Stimulated activated CD4-positive, alpha-beta T cell treated with anti-CD3 and anti-CD28 coated beads, Interleukin-1b, Interleukin-23, amount 100 ng/mL, for 24 hours (primary cell): ENCODE results near the gene ALG5.

ENCODE experiments used
- DNase-seq, 4 experiments: peaks; one replicate each; pipeline ENCODE4 v3.0.0-alpha.2; 2020; ENCODE audit warnings: low read depth in 4 of 4, low spot score in 1 of 4

ALG5 gene, protein sequence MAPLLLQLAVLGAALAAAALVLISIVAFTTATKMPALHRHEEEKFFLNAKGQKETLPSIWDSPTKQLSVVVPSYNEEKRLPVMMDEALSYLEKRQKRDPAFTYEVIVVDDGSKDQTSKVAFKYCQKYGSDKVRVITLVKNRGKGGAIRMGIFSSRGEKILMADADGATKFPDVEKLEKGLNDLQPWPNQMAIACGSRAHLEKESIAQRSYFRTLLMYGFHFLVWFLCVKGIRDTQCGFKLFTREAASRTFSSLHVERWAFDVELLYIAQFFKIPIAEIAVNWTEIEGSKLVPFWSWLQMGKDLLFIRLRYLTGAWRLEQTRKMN

DNA sequence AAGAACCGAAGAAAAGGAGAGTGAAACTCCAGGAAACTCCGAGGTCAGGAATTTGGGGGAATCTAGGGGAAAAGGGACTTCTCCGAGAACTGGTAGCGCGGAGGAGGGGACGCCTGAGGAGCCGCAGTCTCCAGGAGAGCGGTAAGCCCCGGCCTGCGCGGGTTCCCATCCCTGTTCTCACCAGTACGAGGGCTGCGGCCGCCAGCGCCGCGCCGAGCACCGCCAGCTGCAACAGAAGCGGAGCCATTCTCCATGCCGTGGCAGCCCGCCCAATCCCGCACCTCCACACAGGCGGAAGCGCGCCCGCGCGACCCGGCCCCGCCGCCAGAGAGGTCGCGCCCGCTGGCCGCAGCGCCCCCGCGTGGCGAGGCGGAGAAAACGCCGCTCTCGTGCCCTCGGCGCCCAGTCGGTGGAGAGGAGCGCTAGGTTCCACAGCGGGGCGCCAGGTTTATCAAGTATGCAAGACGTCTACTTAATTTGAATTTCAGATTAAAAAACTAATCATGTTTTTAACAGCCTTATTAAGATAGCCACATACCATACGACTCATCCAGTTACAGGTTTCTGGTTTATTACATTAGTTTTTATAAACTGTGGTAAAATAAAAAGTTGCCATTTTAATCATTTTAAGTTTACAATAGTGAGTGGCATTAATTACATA, at the start of gene ALG5:
TSS of gene ALG5 (minus strand) at position 287 of the 661 bp plus-strand sequence. CDS start at position 247, 40 bp downstream.
- peak; percentile 79 to 86 (median 82) for DNase-seq

DNA sequence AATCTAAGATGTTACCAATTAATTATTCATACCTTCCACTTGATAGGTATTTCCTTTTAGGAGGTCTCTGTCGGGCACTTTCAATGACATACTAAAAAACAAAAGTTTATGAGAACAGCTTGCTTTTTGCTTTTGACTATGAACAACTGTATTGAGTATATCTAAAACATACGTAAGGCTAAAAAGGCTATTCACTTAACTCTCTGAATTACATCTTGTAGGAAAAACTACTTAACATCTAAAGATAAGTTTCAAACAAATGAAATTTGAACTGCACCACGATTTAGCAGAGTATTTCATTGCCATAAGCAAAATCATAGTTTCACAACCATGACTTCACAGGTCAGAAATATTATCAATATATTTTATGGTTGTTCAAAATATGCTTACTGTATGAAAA, 48.7 kb upstream of the ALG5 start:
- DNase-seq = no peak

DNA sequence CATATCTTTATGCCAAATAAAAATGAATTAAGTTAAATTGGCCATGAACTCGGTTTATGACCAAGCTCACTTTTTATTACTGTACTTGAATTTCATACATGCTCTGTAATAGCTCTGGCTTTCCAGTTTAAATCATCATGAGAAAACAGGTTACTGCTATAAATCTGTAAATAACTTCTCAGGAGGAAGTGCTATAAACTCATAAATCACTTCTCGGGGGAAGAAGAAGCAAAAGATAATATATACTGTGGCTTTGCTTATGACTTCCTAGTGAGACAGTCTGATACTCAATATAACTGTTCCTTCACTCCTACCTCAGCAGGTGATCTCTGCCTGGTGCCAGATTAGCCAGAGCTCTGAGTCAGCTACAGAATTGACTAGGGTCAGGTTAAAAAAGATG, 47.9 kb upstream of the ALG5 start:
- DNase-seq = no peak

DNA sequence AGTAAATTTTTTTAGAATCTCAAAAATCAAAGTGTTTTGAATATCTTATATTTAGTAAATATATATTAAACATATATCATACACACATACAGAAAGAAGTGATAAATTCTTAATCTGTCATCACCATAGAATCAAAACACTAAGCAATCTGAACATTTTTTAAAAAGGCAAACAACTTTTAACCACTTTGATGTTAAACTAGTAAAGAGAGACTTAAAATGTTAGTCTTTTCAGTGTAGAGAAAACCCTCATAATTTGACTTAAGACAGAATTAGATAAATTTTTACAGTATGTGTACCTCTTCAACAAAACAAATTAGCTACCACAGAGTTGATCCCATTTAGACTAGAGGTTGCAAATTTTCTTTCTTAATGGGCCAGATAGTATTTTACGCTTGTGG, 46.9 kb upstream of the ALG5 start:
- no peak for DNase-seq

DNA sequence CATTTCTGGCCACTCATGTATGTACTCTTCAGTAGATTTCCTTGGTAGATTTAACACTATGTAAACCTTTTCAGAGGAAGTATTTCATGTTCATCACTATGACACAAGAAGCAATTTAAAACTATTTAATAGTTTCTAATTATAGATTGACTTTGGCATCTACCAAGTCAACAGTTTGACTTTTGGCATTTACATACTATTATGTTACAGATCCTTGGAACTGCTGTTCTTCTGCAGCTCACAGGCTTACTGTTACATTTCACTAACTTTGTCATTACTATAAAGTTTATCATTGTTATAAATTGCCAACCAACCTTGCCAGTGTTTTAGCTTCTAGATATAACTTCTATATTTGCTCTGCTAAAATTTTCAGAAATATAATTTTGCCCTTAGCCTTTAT, 41.6 kb upstream of the ALG5 start:
- no peak for DNase-seq

DNA sequence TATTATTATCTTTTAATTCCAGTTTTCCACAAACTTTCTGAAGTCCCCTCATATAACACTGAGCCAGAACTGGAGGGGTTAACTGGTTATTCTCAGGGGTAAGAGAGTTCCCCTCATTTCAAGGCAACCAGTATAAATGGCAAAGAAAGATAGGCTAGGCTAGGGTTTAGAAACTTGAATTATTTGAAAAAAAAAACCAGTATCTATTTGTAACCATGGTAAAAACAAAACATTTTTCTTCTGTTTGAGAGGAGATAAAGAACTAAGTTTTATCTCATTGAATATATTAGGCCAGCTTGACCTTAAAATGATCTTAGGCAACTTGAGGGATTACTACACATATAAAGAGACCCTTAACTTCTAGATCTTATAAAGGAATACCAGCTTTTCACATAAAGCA, 40.8 kb upstream of the ALG5 start:
- no peak for DNase-seq

DNA sequence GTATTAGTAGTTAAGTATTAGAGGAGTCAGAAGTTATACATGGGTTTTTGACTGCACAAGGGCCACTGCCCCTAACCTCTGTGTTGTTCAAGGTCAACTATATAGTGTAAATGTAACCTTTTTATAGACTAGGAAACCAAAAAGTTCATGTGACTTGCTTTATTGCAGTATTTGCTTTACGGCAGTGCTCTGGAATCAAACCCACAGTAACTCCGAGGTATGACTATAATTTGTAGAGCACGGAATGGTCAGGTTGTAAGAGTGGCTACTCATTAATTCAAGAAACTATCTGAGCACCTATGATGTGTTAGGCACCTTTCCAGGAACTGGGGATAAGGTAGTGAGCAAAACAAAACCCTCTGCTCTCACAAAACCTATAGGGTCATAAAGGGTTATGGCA, 38.1 kb upstream of the ALG5 start:
- no peak for DNase-seq

DNA sequence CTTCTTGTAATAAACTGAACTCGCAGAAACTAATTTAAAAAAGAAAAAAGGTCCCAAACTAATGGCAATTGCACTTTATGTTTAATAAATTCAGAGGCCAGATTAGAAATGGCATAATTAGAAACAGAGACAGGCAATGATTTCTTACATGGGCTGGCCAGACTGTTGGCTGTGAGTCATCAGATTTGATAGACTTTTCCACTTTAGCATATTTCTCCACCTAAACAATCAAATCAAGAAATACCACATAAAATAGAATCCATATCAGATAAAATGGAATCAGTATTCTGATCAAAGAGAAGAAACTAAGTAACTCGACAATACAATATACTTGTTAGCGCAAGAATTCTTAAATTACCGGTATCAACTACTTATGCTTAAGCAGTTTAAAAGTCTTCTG, 30.5 kb upstream of the ALG5 start:
- DNase-seq = no peak

DNA sequence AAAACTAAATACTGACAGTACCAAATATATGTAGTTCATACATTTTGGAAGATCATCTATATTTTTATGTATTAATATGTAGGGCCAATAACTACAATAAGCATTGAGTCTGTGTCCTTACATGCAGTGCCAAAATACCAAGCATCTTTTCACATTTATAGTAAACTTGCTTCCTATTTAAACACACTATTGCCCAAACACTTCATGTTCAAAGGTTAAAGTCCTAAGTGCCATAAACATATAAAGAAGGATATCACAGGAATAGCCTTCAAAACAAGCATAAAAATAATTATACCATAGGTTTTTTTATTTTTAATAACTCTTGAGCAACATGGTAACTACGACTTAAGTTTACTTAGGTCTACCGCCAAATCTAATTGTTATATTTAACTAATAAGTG, 28.5 kb upstream of the ALG5 start:
- no peak for DNase-seq

DNA sequence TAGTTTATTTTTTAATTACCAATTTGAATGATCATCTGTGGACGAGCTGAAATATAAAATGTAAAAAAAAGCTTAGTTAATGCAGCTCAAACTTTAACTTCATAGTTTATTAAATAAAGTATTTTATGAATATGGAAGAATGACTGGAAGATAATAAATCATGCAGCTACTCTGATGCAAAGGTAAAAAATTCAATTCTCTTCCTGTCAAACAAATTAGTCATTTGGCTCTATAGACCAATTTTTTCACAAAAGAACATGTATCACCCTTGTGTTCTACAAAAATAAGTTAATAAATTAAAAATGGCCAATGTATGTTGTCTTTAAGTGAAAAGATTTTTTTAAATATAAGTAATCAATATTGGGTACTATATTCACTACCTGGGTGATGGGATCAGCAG, 27.6 kb upstream of the ALG5 start:
- no peak for DNase-seq

DNA sequence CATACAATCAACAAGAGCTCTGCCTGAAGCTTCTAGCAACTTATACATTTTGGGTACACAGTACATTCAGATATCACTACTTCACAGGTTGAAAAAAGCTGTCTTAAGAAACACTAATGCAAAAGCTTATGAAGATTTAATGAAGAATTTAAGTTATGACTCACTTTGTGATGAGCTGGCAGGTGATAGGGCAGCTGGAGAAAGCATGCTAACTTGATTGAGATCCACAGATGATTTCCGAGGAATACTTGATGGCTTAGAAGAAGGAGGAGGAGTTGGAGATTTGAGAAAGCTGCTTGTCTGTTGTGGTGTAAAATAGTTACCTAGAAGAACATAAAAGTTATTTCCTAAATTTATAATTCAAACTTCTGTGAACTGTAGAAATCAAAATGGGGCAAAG, 24.7 kb upstream of the ALG5 start:
- no peak for DNase-seq

DNA sequence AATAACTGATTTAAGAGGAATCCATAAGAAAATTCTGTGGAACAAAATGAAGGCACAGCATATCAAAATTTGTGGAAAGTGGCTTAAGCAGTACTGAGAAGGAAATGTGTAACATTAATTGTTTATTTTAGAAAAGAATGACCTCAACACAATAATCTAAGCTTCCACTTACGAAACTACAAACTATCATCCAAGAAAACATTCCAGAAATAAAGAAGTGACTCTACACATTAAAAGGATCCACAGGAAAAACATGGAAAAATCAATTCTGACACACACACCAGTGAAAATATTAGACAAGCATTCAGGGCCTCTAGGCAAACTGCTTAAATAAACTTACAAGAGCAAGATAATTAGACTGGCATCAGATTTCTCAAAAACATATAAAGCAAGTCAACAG, 15.5 kb upstream of the ALG5 start:
- no peak for DNase-seq

DNA sequence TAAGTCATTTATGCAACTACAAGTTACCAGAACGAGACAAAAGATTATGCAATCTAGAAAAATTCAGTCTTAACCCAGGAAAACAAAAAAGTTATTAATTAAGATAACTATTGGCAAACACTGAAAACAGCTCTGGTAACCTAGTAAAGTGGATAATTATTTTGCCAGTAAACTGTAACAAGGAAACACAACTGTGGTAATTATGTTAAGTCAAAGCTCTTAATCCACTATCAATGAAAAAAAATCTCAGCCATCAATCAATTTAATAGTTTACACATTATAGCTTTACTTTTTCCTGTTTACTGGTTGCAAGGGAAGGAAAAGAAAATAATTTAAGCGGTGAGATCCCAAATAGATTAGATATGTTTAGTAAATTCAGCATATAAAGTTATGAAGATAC, 12.6 kb upstream of the ALG5 start:
- no peak for DNase-seq

DNA sequence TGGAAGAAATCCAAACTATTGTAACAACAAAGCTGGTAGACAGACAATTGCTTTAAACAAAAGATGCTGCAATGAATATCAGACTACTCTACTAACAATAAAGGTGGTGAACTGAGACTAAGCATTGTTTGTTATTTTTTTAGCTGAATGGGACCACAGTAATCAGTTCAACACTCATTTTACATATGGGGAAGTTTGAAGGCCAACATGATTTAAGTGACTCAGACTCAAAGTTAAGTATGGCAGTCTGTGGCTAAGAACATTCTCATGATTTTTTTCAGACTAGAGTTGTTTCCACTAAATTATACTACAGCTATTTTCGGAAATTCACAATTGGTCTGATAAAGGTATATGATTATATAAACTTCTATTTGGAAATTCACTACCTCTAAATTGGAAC, 11.9 kb upstream of the ALG5 start:
- DNase-seq = no peak

DNA sequence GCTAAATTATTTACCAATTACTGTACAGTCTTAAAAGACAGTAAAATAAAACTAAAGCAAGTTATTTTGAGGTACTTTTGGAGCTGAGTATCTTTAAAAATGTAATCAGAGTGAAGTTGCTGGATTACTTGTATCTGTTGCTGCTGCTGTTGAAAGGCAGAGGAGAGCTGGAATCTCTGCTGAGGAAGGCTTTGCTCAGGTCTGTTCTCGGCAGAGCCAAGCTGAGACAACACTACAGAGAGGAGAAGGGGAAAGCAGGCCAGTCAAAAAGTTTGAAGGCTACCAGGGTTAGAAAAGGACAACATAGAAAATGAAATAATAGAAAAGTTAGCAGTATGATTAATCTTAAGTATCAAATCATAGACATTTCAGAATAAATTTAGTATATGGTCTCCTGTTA, 11.3 kb upstream of the ALG5 start:
- DNase-seq = no peak

DNA sequence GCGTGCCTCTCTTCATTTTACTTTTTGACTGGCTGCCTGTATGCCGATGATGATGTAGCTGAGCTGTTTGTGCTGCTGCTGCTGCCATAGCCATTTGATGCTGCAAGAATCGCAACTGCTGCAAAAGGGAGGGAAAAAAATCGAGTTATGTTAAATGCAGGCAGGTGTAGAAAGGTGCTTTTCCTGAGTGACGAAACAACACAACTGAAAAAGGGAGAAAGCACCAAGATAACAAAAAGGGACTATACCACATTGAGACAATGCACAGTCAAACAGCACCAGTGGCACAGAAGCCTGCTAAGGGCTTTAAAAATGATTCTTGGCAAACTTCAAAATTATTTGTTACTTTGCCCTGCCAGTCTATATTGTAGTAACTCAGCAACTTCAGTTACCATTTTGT, 10.6 kb upstream of the ALG5 start:
- no peak for DNase-seq

DNA sequence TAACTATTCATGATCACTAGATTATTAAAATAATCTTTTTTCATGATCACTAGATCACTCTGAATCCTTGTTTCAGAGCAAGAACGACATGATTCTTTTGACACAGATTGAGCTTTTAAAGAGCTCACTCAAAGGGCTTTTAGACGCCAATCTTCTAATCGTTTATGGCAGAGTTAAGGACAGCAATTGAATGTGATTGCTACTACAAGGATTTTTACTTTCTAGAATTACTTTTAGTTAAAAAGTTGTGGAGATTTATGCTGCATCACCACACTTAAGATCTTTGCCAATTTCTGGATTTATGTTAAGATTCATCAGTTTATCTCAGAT, 2.7 kb upstream of the ALG5 start:
- no peak for DNase-seq

DNA sequence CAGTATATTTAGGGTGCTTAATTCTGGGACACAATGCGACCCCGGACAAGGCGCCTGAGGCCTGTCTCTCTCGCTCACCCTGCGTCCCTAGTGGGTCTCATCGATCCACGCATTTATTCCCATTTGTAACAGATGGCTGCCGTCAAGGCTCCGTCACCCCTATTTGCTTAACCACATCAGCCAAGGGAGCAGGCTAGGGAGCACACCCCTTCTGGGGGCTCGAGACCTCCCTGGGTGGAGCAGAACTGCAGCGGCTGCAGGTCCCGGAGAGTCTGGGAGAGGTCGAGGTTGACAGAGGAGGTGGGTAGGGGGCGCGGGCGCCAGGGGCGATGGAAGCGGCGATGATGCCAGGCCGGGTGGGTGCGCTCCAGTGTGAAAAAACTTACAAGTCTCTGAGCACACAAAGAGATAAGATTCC, 507 bp downstream of the ALG5 start:
- DNase-seq = peak in 3 of 4 experiments; percentile 2 to 13 (median 8)

DNA sequence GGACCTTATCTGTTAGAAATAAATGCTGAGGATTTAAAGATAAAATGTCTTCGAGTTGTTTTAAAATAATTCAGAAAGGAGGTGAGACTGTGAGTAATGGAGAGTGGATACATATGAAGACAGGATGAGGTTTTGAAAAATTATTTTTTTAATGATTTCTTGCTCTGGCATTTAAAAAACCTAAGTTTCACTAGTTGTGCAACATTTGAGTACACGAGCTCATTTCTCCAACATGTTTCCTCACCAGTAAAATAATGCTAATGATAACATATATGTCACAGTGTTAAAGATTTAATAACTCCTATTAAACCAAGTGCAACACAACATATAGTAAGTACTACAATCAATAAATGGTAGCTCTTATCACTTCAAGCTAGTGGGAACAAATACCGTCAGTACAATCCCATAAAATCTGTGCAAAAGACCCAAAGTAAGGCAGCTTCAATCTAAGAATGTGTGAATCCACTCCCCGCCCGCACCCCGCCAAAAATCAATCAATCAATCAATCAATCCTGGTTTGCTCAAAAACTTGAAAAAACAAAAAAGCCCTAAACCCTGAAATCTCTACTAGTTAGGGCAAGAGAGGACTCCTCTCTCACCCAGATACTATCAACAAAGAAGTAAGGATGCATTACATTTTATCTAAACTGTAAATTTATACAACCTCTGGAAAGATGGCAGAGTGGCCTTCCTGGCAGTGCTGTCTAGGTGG, 1.3 kb downstream of the ALG5 start:
- DNase-seq = no peak

DNA sequence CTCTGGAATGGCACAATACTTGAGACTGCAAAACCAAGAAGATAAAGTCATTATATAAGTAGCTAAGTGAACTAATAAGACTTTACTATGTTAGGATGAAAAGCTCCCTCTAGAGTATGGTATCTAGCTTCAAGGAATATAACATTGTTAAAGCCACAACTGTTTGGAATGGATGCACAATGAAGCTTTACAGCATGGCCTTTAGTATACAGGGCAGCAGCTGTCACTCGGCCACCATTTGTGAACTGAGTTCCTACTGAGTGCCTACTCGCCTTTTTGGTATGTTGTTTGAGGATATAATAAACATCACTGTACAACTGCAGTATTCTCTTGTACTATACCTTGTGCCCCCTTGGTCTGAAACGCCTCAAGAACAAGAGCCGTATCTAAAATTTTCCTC, 6.8 kb downstream of the ALG5 start:
- no peak for DNase-seq

DNA sequence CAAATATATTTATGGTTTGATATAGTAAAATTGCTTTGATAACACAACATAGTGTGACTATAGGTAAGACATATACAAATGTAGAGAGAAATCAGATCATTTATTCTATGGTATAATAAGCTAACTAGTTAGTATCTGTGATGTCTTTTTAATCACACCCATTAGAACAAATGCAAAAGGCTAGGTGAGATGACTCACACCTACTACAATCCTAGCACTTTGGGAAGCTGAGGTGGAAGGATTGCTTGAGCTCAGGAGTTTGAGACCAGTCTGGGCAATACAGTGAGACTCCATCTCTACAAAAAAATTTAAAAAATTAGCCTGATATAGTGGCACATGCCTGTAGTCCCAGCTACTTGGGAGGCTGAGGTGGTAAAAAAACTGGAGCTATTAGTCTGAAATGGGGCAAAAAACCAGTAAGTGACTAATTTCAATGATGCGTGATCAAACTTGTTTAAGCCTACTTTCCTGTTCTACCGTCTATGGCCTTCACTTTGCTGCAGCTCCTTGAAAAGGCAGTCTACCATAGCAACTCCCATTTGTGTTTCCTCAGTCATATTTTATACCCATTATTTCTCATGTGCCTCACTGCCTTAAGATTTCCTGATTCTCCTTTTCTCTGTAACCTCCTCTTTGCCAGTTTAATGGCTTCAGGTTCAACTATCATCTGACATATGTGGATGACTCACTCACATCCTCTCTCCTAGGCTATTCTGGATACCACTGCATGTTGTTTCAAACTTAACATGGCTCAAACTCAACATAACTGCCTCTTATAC, 12.5 kb downstream of the ALG5 start:
- no peak for DNase-seq
